Small intestine (tissue), 7 donors: ENCODE measurements around the gene PPP1R9A. TPM values are rescaled to one million over a fixed set of nuclear protein-coding genes. Genes with fewer than 3 reads are reported as not detected.

Experiments used
- DNase-seq, 2 donors: peaks; one replicate each; pipeline versions ENCODE4 v3.0.0 to v3.0.0-alpha.2; 2013
- FAIRE-seq: peaks from 2 replicates; lab custom pipeline; 2012; peaks lifted over from hg19 to GRCh38; lab: Jason Lieb, UNC
- H3K27ac ChIP-seq, 3 donors: one replicate each; pipeline ENCODE4 v1.5.1; 2013; ENCODE audit warnings: low read length in 2 of 3, mild to moderate bottlenecking in 2 of 3, control low read depth in 1 of 3, inconsistent platforms in 1 of 3, low read depth in 1 of 3, moderate library complexity in 1 of 3
- H3K27me3 ChIP-seq, 3 donors: one replicate each; pipeline ENCODE4 v1.6.1; 2013; ENCODE audit warnings: low read length in 3 of 3, inconsistent platforms in 1 of 3; ENCODE audit not compliant: control insufficient read depth in 3 of 3, insufficient read depth in 3 of 3
- H3K36me3 ChIP-seq, 3 donors: one replicate each; pipeline ENCODE4 v1.6.1; 2013; ENCODE audit warnings: low read length in 3 of 3, inconsistent platforms in 1 of 3, low read depth in 1 of 3, mild to moderate bottlenecking in 1 of 3, moderate library complexity in 1 of 3; ENCODE audit not compliant: control insufficient read depth in 3 of 3, insufficient read depth in 2 of 3
- H3K4me1 ChIP-seq, 3 donors: one replicate each; pipeline ENCODE4 v1.6.1; 2013; ENCODE audit warnings: low read length in 2 of 3, inconsistent platforms in 1 of 3, low read depth in 1 of 3, mild to moderate bottlenecking in 1 of 3, moderate library complexity in 1 of 3; ENCODE audit not compliant: control insufficient read depth in 3 of 3, insufficient read depth in 2 of 3
- H3K4me3 ChIP-seq, 3 donors: one replicate each; pipeline ENCODE4 v1.5.1; 2013; ENCODE audit warnings: low read length in 3 of 3, control low read depth in 1 of 3, inconsistent platforms in 1 of 3, low read depth in 1 of 3, mild to moderate bottlenecking in 1 of 3, moderate library complexity in 1 of 3
- H3K9me3 ChIP-seq, 2 donors: one replicate each; pipeline ENCODE4 v1.6.1; 2013; ENCODE audit warnings: low read depth in 1 of 2, low read length in 1 of 2; ENCODE audit not compliant: control insufficient read depth in 2 of 2, insufficient read depth in 1 of 2
- WGBS, 3 donors: extraction: QIAGEN DNeasy Blood & Tissue Kit; methylation state at CpG; one replicate each; pipeline ENCODE4 v1.1.7; 2013; 5-methylcytosine and 5-hydroxymethylcytosine counted together
- polyA plus RNA-seq, 4 donors: library from polyadenylated mRNA; stranded (reverse) in 3 of 4; unstranded in 1 of 4; fragments of 200-250 nt in 3 of 4; fragments of 120-200 nt in 1 of 4; gene quantifications; one replicate each; pipeline versions ENCODE4 v1.2.1 to v1.2.3, GENCODE V29; 2013
- donor health status: healthy with polysubstance abuse.
- donor health status: control.
- donor health status: control.
- donor health status: Bipolar disorder and iron deficiency.
- donor health status: healthy.

Gene PPP1R9A
- polyA plus RNA-seq, 4 donors = 0.27 to 13.3 (median 1.6) TPM

DNA sequence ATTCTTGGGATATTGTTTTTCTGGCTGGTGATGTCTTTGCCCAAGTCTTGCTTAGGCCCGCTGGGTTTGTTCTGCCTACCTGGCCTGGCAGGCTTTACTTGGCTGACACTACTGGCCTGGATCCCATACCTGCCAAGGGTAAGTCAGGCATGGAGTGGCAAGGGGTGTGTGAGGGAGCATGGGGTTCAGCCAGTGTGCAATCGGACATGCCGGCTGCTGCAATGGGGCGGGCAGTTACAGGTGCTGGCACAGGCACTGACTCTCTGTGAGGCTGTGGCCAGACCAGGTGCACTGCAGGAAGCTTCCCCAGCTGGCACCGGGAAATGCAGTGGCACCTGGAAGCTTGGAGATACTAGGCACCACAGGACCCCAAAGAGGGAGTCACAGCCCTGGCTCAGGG lies 248.6 kb downstream of the PPP1R9A start:
- no peak overlapping the region for H3K4me3 ChIP-seq
- H3K27me3 ChIP-seq = no peaks in the 10 kb centered on the region
- no peak overlapping the region for H3K27ac ChIP-seq
- 52 to 92% (median 72%) methylated on average over 5 of the region's 5 CpGs for WGBS, 3 donors
- peaks cover 0 to 15% (median 0%) of the 10 kb centered on the region in 3 donors for H3K36me3 ChIP-seq
- FAIRE-seq (no peak), DNase-seq (no peak)
- no peaks in the 10 kb centered on the region for H3K4me1 ChIP-seq
- H3K9me3 ChIP-seq = peaks cover 0 to 11% of the 10 kb centered on the region in 2 donors

DNA sequence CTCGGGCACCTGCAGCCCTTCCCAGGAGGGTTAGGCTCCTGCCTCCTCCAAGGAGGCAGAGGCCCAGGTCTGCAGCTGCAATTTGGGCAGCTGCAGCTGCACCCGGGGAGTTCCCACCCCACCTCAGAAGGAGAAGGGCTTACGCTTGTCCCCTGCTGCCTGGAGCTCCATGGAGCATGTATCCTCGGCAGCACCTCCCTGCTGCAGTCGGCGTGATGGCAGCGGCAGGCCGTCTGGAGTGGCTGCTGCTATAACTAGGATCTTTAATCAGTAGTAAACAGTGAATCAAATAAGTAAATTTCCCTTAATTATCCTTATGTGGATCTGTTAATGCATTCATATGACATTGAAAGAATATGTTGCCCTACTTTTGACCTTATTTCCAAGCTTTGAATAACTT lies 250.0 kb downstream of the PPP1R9A start:
- no peak for DNase-seq
- H3K27ac ChIP-seq = no peak overlapping the region
- WGBS, 3 donors = 91 to 95% (median 94%) methylated on average over 8 of the region's 8 CpGs
- H3K36me3 ChIP-seq = peaks cover 0 to 15% (median 0%) of the 10 kb centered on the region in 3 donors
- no peak for FAIRE-seq
- no peaks in the 10 kb centered on the region for H3K4me1 ChIP-seq
- no peaks in the 10 kb centered on the region for H3K27me3 ChIP-seq
- peaks cover 0 to 11% of the 10 kb centered on the region in 2 donors for H3K9me3 ChIP-seq
- no peak overlapping the region for H3K4me3 ChIP-seq

DNA sequence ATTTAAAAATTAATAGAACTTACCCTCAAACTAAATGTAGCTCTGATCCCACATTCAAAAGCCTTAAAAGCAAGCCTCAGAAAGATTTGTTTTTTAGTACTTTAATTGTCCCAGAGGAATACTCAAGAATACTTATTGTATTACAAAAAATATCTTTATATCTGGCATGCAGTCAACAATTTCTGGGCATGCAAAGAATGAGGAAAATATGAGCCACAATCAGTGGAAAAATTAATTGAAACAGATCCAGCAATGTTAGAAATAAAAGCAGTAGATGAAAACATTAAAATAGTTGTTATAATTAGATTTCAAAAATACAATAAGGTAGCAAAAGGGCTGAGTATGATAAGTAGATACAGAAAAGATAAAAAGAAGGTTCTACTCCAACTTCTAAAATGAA lies 262.3 kb downstream of the PPP1R9A start:
- no peaks in the 10 kb centered on the region for H3K27me3 ChIP-seq
- no peak overlapping the region for H3K4me3 ChIP-seq
- no peaks in the 10 kb centered on the region for H3K36me3 ChIP-seq
- H3K9me3 ChIP-seq = no peaks in the 10 kb centered on the region
- no peaks in the 10 kb centered on the region for H3K4me1 ChIP-seq
- no peak overlapping the region for H3K27ac ChIP-seq
- no peak for DNase-seq
- no peak for FAIRE-seq

DNA sequence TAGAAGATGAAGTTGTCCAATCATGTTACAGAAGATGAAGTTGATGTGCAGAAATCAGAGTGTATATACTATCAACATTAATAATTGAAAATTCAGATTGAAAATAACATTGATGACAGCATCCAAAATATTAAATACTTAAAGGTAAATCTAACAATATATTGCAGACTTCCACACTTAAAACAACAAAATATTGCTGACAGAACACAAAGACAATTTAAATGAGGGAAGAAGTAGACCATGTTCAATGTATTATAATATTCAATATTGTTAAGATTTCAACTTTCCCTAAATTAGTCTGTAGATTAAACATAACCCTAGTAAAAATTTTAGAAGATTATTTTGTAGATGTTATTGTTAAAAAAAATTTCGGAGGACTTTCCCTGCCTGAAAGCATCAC lies 265.0 kb downstream of the PPP1R9A start:
- Histone ChIP-seq H3K27ac (no peak overlapping the region), H3K4me3 (no peak overlapping the region), H3K4me1 (no peaks in the 10 kb centered on the region), H3K36me3 (no peaks in the 10 kb centered on the region), H3K27me3 (no peaks in the 10 kb centered on the region), H3K9me3 (no peaks in the 10 kb centered on the region)
- 81 to 93% (median 89%) methylated on average over 1 of the region's 1 CpG for WGBS, 3 donors
- FAIRE-seq (no peak), DNase-seq (no peak)

DNA sequence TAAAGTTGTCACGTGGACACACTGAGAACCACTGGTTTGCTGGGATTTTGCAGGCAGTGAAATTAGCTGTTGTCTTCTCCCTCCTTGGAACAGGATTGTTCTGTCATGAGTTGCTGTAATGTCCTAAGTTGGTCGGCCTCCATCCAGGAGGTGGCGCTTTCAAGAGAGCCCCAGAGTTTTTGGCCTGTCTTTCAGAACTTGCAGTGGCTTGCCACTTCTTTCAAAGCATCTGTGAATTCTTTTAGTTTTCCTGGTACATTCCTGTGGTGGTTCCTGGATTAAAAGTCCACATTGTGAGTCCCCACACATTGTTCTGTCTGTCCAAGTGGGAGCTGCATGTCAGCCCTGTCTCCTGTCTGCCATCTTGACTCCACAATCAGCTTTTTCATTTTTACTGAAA lies 283.1 kb downstream of the PPP1R9A start:
- H3K9me3 ChIP-seq = peaks cover 0 to 10% of the 10 kb centered on the region in 2 donors
- DNase-seq (no peak), FAIRE-seq (no peak)
- H3K4me1 ChIP-seq = no peaks in the 10 kb centered on the region
- H3K27ac ChIP-seq = no peak overlapping the region
- no peak overlapping the region for H3K4me3 ChIP-seq
- WGBS, 3 donors = 92 to 97% (median 95%) methylated on average over 3 of the region's 3 CpGs
- no peaks in the 10 kb centered on the region for H3K36me3 ChIP-seq
- no peaks in the 10 kb centered on the region for H3K27me3 ChIP-seq

DNA sequence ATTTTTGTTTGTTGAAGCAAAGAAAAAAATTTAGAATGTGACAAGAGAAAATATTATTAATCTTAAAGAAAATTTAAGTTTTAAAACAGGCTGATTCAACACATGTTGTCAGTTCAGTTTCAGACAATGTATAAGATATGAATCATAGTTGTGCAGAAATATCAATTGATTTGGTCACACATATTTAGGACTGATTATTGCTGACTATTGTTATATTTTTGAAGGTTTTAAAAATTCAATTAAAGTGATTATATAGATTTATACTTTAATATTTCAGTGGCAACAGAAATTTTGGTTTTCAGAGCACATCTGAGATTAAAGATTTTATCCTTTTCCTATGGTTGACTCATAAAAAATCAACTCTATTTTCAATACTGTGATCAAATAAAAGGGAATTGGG lies 284.4 kb downstream of the PPP1R9A start:
- Histone ChIP-seq H3K9me3 (peaks cover 0 to 10% of the 10 kb centered on the region in 2 donors), H3K27ac (no peak overlapping the region), H3K4me1 (no peaks in the 10 kb centered on the region), H3K27me3 (no peaks in the 10 kb centered on the region), H3K36me3 (no peaks in the 10 kb centered on the region), H3K4me3 (no peak overlapping the region)
- DNase-seq = no peak
- FAIRE-seq = no peak

DNA sequence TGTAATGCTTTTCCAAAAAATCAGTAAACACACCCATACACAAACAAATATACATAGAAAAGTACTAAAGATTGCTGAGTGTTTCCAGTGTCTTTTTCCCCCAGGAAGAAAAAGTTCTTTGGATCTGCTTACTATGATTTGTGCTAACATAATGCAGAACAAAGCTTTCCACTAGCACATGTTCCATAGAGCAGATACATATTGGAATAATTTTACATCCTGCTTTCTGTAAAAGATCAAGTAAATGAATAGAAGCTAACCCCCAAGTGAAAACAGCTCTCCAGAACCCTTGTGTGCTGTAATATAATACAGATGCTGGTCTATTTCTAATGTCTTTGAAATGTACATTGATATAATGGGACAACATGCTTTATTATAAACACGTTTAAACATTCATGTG lies 291.5 kb downstream of the PPP1R9A start:
- Histone ChIP-seq H3K9me3 (no peaks in the 10 kb centered on the region), H3K4me3 (no peak overlapping the region), H3K4me1 (no peaks in the 10 kb centered on the region), H3K27me3 (no peaks in the 10 kb centered on the region), H3K36me3 (no peaks in the 10 kb centered on the region), H3K27ac (no peak overlapping the region)
- DNase-seq = no peak
- 63 to 76% (median 69%) methylated on average over 1 of the region's 1 CpG for whole genome bisulfite sequencing, 3 donors
- no peak for FAIRE-seq

DNA sequence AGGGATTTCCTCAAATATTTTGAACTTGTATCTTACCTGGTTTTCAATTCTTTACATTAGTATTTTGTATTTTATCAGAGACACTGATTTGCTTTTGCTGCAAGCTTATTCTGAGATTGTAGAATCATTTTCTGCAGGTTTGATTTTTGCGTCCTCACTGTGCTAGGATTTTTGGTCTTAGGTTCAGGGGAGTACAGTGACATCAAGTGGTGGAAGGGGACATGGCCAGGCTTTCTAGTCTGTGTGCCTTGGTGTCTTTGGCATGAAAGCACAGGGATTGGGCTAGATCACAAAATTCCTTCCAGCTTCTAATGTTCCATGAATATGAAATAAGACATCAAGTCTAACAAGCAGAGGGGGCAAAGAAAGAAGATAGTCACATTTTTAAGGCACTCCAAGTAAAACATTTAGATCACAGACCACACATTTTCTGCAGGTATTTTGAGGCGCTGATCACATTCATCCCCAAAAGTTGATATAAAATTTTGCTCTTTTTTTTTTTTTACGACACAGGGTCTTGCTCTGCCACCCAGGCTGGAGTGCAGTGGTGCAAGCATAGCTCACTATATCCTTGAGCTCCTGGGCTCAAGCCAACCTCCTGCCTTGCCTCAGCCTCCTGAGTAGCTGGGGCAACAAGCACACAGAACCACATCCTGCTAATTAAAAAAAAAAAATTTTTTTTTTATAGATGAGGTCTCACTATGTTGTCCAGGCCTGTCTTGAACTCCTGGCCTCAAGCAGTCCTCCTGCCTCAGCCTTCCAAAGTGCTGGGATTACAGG lies 292.6 kb downstream of the PPP1R9A start:
- FAIRE-seq = no peak
- no peaks in the 10 kb centered on the region for H3K9me3 ChIP-seq

DNA sequence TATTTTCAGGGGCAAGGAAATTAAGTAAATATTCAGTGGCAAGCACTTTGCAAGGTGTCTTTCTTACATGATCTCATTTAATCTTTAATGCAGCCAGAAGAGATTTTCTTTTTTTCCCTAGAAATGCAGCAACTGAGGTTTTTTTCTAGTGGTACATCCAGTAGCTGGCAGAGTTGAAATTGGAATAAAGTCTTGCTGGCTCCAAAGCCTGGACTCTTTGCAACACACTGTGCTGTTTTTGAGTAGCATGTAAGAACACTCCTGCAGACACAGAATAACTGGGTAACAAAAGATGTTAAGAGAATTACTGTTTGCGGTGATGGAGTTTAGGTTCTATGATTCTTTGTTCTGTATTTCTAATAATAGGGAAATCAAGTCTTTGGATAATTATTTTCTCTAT lies 293.3 kb downstream of the PPP1R9A start:
- FAIRE-seq = no peak
- Histone ChIP-seq H3K36me3 (no peaks in the 10 kb centered on the region), H3K9me3 (no peaks in the 10 kb centered on the region), H3K4me3 (no peak overlapping the region), H3K4me1 (peaks cover 0 to 3% (median 0%) of the 10 kb centered on the region in 3 donors), H3K27me3 (no peaks in the 10 kb centered on the region), H3K27ac (no peak overlapping the region)
- no peak for DNase-seq
- 95 to 97% (median 96%) methylated on average over 1 of the region's 1 CpG for WGBS, 3 donors

More for the DNA sequence above, 292.6 kb downstream of the PPP1R9A start:
- H3K27ac ChIP-seq = no peak overlapping the region
- 76 to 78% (median 77%) methylated on average over 3 of the region's 3 CpGs for WGBS, 3 donors
- H3K4me3 ChIP-seq = no peak overlapping the region
- H3K4me1 ChIP-seq = no peaks in the 10 kb centered on the region
- no peaks in the 10 kb centered on the region for H3K27me3 ChIP-seq
- H3K36me3 ChIP-seq = no peaks in the 10 kb centered on the region
- peak; percentile 44 to 59 for DNase-seq
